HG03575 (cell line): ENCODE results near the gene SETBP1.

Experiments used
- ATAC-seq: cut with Tn5 transposase; IDR thresholded peaks from one replicate; pipeline ENCODE4 v1.9.1; 2021; ENCODE audit not compliant: unreplicated experiment, insufficient number of reproducible peaks, low FRiP score; ENCODE audit errors: extremely low read depth

Gene SETBP1

DNA sequence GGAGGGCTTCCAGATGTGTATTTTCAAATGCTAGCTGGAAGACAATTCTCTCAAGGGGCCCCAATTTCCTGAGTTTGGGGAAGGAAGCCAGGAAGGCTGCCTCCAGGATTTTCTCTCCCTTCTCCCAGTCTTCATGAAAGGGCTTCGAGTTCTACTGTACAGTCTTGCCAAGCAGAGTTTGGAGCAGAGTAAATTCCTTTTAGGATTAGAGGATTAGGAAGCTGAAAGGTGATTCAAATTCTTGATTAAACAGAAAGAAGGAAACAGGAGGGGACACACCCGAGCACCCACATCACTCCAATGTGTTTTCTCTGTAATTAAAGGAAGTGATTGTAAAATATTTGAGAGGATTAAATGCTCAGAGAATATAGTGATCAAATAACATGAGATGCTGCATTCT is 217.8 kb downstream of the SETBP1 start:
- ATAC-seq = no peak

DNA sequence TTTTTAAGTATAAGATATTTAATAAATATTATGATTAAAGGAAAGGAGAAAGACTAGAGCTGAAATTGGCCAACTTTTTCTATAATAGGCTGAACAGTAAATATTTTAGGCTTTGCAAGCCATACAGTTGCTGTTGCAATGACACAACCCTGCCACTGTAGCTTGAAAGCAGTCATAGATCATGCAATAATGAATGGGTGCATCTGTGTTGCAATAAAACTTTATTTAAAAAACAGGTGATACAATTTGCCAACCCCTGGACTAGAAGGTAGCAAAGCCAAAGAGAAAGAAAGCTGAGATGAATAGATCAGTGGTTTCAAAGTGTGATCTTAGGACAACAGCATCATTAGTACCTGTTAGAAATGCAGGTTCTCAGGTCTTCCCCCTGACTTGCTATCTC is 219.1 kb downstream of the SETBP1 start:
- no peak for ATAC-seq

DNA sequence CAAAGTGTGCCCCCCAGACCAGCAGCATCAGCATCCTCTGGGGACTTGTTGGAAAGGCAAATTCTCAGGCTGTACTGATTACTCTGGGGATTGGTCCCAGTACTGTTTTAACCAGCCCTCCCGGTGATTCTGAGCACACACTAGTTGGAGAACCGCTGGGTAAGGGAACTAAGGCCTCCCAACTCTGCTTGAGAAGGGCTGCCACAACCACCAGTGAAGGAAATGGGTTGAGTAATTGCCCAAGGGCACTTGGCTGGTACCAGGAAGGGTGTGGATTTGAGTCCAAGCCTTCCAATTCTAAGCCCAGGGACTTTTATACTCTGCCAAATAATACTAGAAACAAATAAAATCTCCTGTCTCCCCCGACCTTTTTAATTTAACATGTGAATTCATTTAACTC is 219.9 kb downstream of the SETBP1 start:
- ATAC-seq = no peak

DNA sequence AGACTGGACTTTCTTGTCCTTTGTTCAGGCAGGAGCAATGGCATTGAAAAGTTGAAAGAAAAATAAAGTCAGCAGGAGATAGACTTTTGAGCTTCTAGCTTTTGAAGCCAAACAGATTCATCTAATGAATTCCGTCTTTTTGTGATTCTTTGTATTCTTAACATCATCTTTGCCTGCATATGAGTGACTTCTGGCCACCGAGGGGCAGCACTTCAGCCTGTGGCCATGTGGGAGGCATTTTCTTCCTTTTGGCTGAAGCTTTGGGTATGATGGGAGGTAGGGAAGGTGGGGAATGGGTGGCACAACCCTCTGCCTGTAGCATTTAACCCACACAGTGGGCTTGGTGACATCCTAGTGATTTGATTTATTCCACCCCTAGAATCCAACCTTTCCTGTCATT is 220.6 kb downstream of the SETBP1 start:
- no peak for ATAC-seq

DNA sequence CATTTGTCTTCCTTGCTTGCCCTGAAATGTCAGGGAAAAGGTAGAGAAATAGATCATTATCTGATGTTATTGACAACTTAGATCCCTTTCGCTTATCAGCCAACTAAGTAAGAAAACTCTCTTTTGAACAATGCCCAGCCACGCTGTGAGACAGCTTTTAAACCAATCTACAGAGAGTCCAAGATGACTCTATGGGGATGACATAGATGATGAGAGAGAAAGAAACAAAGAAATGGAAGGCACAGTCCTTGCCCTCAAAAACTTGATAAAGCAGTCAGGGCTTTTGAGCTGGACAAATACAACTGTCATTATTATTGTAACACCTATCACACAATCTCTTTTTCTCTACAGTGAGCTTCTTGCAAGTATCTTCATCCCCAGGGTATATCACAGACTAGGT is 222.6 kb downstream of the SETBP1 start:
- ATAC-seq = no peak

DNA sequence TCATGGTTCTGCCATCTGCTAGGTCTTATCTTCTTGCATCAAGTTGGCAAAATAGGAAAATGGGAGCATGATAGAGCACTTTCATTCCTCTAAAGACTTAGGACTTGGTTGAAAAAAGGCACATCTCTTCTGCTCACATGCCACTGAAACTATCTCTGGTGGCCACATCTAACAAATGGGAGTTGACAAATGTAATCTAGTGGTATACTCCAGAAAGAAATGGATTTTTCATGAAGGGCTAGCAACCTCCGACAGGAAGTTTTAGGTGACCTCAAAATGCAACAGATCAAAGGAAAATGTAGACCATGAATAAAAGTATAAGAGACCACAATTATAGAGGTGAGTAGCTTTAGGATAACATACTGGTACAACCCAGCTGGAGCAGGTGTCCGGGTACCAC is 224.1 kb downstream of the SETBP1 start:
- ATAC-seq = no peak

DNA sequence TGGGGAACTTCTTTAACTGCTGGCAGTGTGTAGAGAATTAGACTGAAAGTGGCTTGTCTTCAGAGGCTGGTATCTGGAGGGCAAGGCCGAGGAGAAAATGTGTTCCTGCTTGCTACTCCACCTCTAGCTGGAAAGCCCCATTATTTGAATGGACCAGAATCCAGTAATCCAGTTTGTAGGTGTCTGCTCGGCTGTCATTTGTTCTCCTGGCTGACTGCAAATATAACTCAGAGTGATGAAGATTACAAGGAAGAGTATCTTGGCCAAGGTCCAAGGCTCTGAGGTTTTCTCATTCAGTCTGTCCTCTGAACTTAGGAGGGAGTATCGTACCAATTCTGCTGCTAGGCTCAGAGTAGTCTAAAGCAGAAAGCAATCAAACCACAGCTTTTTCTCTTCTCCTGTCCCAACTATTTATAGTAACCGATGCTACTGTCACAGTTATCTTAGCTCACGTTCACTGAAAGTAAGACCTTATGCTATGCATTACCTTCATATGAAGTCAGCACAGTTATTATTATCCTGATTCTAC is 228.6 kb downstream of the SETBP1 start:
- ATAC-seq = peak; percentile 95

DNA sequence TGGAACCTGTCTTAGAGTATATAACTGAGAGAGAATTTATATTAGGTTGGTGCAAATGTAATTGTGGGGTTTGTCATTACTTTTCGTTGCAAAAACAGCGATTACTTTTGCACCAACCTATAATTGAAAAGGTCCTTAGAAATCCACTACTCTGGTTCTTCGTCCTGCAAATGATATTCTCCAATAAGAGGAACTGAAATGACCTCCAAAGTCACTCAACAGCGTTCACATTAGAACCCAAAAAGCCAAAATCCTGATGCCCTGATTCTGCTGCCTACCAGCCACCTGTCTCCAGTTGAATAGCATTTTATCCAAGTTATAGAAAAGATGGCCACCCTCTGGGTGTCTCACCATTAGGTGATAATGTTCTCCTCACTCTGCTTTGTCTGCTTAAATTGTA is 230.6 kb downstream of the SETBP1 start:
- no peak for ATAC-seq

DNA sequence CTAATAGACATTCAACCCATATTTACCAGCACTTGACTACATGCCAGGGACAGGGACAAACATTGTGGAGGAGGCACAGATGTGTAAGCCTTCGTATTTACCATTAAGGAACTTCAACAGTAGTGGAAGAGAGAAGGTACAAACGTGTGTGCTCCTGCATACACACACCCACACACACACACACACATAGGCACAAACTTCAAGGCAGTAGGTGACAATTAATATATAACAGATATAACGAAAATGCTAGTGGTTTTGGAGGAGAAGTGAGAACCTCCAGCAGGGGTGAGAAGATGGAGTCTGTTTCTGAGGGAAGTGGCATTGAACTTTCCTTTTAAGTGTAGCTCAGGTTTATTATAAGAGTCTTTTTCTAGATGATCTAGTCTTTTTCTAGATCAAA is 231.1 kb downstream of the SETBP1 start:
- no peak for ATAC-seq

DNA sequence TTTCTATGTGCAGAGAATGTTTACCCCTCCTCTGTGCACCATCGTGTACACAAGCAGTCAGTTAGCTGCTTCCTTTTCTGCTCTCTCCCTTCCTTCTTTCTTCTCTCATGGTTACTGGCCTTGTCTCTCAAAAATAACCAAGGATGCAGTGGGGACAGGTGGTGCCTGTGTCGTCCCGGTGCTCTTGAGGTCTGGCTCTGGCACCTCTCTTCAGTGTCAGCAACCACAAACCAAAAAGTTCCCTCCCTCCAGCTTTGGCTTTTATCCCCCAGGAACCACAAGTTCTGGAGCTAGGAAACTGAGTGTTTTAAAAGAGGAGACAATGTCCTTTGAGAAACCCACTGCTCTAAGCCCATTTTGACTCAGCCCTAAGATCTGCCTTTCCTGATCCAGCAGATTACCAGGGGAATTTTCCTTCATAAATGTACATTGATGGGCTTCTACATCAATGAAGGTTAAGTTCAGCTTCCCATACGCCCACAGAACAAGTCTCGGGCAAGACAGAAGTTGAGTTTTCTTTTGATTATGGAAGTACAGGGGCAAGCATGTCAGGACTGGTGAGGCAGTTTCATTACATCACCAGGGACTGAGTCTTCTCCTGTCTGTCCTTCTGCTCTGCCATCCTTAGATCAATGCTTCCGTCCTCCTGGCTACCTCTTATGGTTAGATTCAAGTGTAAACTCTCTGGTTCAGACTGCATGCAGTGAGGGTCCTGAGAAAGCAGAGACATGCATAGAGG is 232.2 kb downstream of the SETBP1 start:
- ATAC-seq = no peak

DNA sequence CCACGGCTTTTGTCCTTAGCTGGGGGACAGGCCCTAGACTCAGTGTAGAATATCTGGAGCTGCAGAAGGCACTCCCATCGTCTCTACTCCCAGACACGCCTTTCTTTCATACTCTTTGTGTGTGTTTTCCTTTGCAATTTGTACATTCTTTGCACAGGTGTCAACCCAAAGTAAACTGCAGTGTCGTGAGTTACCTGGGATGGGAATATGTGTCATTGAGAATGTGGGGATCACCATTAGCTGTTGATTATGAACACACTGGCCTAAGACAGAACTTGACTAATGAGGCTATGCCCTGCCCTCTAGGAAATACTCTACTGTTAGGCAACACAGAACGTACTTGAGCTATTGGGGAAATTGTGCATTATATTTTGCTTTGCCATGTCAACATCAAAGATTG is 233.3 kb downstream of the SETBP1 start:
- ATAC-seq = no peak

DNA sequence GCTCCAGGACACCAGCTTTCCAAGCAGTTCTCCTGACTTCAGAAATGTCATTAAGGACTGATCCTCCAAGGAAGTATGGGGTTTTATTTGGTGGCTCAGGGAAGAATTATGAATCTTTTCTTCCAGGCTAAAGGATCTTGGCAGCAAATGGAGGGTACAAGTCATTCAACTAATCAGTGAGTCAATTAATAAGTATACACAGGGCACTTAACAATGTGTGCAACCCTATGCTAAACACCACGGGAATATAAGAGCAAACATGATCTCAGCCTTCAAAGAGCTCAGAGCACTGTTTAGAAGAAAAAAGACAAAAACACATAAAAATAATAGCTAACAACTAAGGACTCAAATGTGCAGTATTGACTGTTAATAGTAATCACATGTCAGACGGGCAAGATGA is 234.5 kb downstream of the SETBP1 start:
- no peak for ATAC-seq

DNA sequence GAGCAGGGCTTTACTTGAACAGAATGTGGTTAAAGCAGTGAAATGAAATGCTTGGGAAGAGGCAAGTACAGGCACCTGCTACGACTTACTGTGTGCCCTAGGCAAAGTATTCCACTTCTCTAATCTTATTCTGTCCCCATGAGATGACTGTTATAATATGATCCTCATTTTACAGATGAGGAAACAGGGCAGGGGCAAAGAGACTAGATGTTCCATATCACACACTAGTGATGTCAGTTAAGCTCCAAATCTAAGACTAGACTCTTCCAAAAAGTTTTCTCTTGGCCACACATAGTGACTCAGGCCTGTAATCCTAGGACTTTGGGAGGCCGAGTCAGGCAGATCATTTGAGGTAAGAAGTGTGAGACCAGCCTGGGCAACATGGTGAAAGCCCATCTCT is 235.0 kb downstream of the SETBP1 start:
- no peak for ATAC-seq

DNA sequence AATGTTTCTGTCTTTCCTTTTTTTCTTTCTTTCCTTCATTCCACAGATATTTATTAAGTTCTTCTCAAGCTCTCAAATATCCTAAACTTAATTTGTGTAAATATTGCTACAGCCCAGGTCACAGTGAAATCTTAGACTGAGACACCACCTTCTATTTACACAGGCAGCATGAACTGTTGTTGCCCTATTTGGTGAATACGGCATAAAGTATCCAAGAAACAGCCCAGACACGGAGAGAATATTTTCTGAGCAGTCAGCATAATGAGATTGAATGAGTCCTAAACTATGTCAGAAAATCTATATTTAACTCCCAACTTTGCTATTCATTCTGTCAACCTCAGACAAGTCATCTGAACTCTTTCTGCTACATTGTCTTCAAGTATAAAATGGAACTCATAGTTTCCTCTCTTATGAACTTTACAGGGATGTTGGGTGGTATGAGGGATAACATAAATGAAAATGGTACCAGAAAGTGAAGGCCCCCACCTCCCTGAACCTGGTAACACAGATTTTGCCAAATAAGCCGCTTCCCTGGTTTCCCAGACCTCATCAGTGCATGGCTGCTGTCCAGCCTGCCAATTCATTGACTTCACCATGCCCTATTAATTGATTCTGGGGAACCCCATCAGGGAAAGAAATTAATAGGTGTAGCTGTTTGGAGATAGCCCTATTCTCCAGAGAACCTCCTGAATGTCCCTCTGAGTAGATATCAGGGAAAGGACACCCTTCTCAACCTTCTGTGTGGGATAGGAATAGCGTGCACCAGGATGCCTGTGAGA is 235.9 kb downstream of the SETBP1 start:
- no peak for ATAC-seq

DNA sequence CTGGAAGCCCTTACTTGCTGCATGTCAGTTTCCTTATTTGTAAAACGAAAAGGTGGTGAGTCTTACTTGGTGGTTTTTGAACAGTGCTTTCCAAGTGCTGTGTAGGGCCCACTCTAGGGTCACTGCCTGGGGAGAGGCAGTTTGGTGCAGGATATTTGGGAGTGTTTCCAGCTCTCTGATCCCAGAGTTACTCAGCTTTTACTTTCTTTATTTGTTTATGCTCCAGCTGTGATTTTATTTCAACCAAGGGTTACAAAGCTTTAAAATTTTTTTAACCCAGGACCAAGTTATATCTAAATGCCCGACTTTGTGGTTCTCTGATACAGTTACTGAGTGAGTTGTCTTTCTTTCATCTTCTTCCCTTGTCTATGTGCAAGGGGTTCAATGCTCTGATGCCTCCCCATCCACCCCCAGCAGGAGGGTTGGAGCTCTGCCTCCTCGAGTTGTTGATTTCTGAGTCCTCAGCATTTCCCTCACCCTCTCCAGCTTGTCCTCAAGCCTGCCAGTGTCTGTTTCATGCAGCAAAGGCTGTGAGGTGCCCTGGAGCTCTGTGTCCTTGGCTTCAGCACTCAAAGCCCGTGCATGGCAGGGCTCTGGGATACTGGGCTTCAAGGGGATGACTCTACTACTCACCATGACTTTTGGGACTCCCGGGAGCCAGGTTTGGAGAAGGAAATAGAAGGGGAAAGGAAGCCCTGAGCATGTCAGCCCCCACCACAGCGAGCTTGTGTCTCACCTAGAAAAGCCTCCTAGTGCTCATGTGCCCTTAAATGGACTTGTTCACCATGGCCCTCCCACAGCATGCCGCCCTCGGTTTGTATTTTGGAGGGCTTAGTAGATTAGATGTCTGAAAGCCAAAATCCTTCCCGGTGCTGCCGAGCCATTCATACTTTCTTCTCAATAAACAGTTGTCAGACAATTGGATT is 236.8 kb downstream of the SETBP1 start:
- ATAC-seq = no peak

DNA sequence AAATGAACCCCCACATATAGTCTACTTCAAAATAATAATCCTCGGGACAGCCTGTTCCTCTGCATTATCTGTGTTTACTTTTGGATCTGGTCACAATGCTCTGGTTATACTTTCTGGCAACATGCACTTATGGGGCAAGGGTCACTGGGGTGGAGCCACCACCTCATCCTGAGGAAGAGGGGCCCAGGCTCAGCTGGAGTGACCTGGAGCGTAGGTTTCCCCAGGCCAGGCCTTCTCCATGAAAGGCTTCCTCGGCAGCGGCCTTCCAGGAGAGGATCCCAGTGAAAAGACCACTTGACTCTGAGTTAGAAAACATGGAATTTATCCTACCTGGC is 237.4 kb downstream of the SETBP1 start:
- no peak for ATAC-seq

DNA sequence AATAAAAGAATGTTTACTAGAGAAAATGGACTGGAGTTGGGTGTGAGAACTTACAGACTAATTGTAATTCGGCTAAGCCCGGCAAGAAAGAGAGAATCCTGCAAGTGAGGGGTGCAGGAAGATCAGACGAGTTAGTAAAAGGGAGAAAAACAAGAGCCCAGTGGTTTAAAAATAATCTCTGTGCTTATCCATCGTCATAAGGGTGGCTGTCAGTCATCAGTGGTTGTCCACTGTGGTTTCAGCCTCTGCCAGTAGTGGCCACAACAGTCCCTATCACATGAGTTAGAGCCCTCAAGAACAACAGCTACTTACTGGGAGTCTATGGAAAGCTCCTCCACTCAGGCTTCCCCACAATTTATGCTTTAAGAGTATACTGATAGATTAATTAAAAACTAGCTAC is 239.8 kb downstream of the SETBP1 start:
- ATAC-seq = no peak

DNA sequence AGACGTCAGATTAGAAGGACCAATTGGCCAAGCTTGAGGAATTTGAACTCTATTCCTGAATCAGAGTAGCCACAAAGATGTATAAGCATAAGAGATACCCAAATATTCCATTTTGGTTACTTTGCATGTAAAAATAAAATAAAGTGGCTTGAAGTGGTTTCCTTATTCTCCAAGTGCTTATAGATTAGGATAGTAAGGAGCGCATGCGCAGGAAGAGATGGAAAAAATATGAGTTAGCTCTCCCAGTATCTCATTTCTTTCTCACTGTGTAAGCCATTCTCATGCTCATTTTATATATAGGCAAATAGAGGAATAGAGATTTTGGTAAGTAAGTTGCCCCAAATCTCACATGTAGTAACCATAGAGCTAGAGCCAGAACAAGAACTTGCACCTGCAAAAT is 241.3 kb downstream of the SETBP1 start:
- no peak for ATAC-seq

DNA sequence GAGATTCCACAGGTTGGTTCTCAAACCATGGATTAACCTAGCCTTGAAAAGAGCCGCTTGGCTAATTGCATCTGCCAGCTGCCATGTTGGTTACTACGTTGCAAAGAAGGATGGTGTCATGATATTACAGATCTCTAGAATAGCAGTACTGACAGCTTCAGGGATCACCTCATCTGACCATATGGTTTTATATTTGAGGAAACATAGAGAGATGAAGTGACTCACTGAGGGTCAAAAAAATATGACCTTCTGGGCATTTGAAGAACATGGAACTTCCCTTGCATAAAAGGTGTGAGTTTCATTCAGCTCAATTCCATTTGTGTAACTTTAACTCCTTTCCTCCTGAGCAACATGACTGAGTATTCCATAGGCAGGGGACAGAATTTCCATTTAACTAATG is 242.3 kb downstream of the SETBP1 start:
- ATAC-seq = no peak
